Endothelial cell of umbilical vein (primary cell): ENCODE measurements around the gene DPP6. TPM values are rescaled to one million over a fixed set of nuclear protein-coding genes. Genes with fewer than 3 reads are reported as not detected.

Experiments used
- BruUV-seq: library from RNA; stranded (reverse); fragments of 400-500 nt; replicated peaks from 2 replicates; lab custom pipeline; 2021; lab: Mats Ljungman, UMichigan
- CTCF ChIA-PET: fragments of 300-600, 350-600 bp; sonication (Branson Sonifier 250); formaldehyde crosslinking; loops from one replicate; lab custom pipeline; 2021; ENCODE audit warnings: antibody characterized with exemption, inconsistent platforms; lab: Charles Lee
- POLR2A ChIA-PET: fragments of 300-600, 350-600 bp; sonication (Branson Sonifier 250); formaldehyde crosslinking; loops from one replicate; lab custom pipeline; 2021; ENCODE audit warnings: antibody characterized with exemption, inconsistent platforms; lab: Charles Lee
- DNase-seq: peaks from one replicate; pipeline ENCODE4 v3.0.0-alpha.2; 2011; ENCODE audit warnings: low read depth, low spot score
- FAIRE-seq: peaks from 2 replicates; lab custom pipeline; 2011; peaks lifted over from hg19 to GRCh38; lab: Jason Lieb, UNC
- H2AFZ ChIP-seq: 2 replicates; pipeline ENCODE4 v1.6.0; 2012; ENCODE audit warnings: low read depth, low read length, control low read depth, inconsistent platforms
- H3K27ac ChIP-seq: 2 replicates; pipeline ENCODE4 v1.5.1; 2011; ENCODE audit warnings: low read depth, mild to moderate bottlenecking, control low read depth, low read length, moderate library complexity; ENCODE audit not compliant: insufficient read depth
- H3K27me3 ChIP-seq, 2 experiments: 2 replicates each; pipeline versions ENCODE4 v1.6.0 to v1.6.1; 2011; ENCODE audit warnings: low read length in 2 of 2, mixed read lengths in 1 of 2; ENCODE audit not compliant: control insufficient read depth in 2 of 2, insufficient read depth in 2 of 2
- H3K36me3 ChIP-seq, 2 experiments: 2 replicates in 1 of 2; 3 replicates in 1 of 2; pipeline ENCODE4 v1.5.1; 2011; ENCODE audit warnings: low read length in 2 of 2, mild to moderate bottlenecking in 1 of 2, moderate library complexity in 1 of 2; ENCODE audit not compliant: control insufficient read depth in 2 of 2, insufficient read depth in 2 of 2; ENCODE audit errors: extremely low read depth in 1 of 2
- H3K4me1 ChIP-seq: 3 replicates; pipeline ENCODE4 v1.5.1; 2011; ENCODE audit warnings: mild to moderate bottlenecking, low read length; ENCODE audit not compliant: control insufficient read depth, insufficient read depth; ENCODE audit errors: extremely low read depth
- H3K4me2 ChIP-seq: 2 replicates; pipeline ENCODE4 v1.6.1; 2011; ENCODE audit warnings: low read length, control low read depth, mixed read lengths; ENCODE audit not compliant: insufficient read depth
- H3K4me3 ChIP-seq, 3 experiments: fragments of 200-600 bp in 1 of 3; sonication (generic), shearing (Covaris generic) in 1 of 3; replicated peaks in 1 of 3; 2 replicates each; pipeline ENCODE4 v1.5.1; 2011 to 2016; ENCODE audit warnings: control low read depth in 3 of 3, low read length in 3 of 3, mild to moderate bottlenecking in 2 of 3, inconsistent platforms in 1 of 3, low read depth in 1 of 3, moderate library complexity in 1 of 3; ENCODE audit not compliant: insufficient read depth in 1 of 3
- H3K79me2 ChIP-seq: 2 replicates; pipeline ENCODE4 v1.6.0; 2012; ENCODE audit warnings: low read length, inconsistent platforms; ENCODE audit not compliant: control insufficient read depth, insufficient read depth
- H3K9ac ChIP-seq: replicated peaks from 2 replicates; pipeline ENCODE3; 2011; ENCODE audit warnings: low read length, control low read depth; ENCODE audit not compliant: insufficient read depth; ENCODE audit errors: extremely low read depth
- H3K9me1 ChIP-seq: replicated peaks from 3 replicates; pipeline ENCODE4 v1.6.0; 2011; ENCODE audit warnings: mild to moderate bottlenecking, low read length; ENCODE audit not compliant: control insufficient read depth, insufficient read depth; ENCODE audit errors: extremely low read depth
- H3K9me3 ChIP-seq: replicated peaks from 2 replicates; pipeline ENCODE4 v1.5.1; 2012; ENCODE audit warnings: low read length, inconsistent platforms; ENCODE audit not compliant: control insufficient read depth, insufficient read depth
- H4K20me1 ChIP-seq: replicated peaks from 2 replicates; pipeline ENCODE3; 2011; ENCODE audit warnings: mild to moderate bottlenecking, low read length; ENCODE audit not compliant: control insufficient read depth, insufficient read depth; ENCODE audit errors: extremely low read depth
- EZH2 ChIP-seq: IDR thresholded peaks from 2 replicates; pipeline ENCODE4 v1.6.1; 2012; ENCODE audit warnings: borderline replicate concordance, low read depth, mild to moderate bottlenecking, moderate library complexity, low read length, inconsistent platforms; ENCODE audit not compliant: severe bottlenecking
- FOS ChIP-seq: IDR thresholded peaks from 2 replicates; pipeline ENCODE4 v1.6.1; 2011; ENCODE audit warnings: mild to moderate bottlenecking, low read length, moderate library complexity, borderline replicate concordance; ENCODE audit not compliant: insufficient read depth
- GATA2 ChIP-seq: IDR thresholded peaks from 2 replicates; pipeline ENCODE4 v1.7.0; 2011; ENCODE audit warnings: low read depth, mild to moderate bottlenecking, moderate library complexity, mixed read lengths, low read length; ENCODE audit not compliant: insufficient read length, insufficient read depth
- JUN ChIP-seq: IDR thresholded peaks from 2 replicates; pipeline ENCODE4 v1.6.1; 2011; ENCODE audit warnings: borderline replicate concordance, low read depth; ENCODE audit not compliant: insufficient read length, insufficient read depth
- MYC ChIP-seq: IDR thresholded peaks from one replicate; pipeline ENCODE4 v1.6.1; 2011; ENCODE audit warnings: mild to moderate bottlenecking, low read depth, low read length
- POLR2A ChIP-seq: IDR thresholded peaks from 2 replicates; pipeline ENCODE4 v1.6.1; 2012; ENCODE audit warnings: low read depth, mild to moderate bottlenecking, control low read depth, low read length
- POLR2AphosphoS5 ChIP-seq: IDR thresholded peaks from 2 replicates; pipeline ENCODE4 v1.6.1; 2012; ENCODE audit warnings: low read depth, mild to moderate bottlenecking, control low read depth, low read length, moderate library complexity; ENCODE audit not compliant: insufficient read depth
- dilution Hi-C: fragments of 300-500 bp; cut with MboI; formaldehyde crosslinking; loops from one replicate; pipeline ENCODE4 v1.15.0; 2019; ENCODE audit warnings: low sequenced_read_pairs; ENCODE audit not compliant: extremely low pct_ligation_motif_present
- intact Hi-C: fragments of 100-400 bp; cut with micrococcal nuclease; formaldehyde crosslinking; loops from one replicate; pipeline ENCODE4 v1.10.0; 2022
- polyA plus RNA-seq, 4 experiments: library from polyadenylated mRNA; depleted of rRNA in 3 of 4; stranded (reverse) in 3 of 4; unstranded in 1 of 4; fragments of >200 nt; gene quantifications; 2 replicates each; pipeline versions ENCODE4 v1.2.1 to v1.2.3, GENCODE V29; 2011 to 2012; ENCODE audit warnings: missing spikeins in 1 of 4
- total RNA-seq: library from RNA; stranded (reverse); gene quantifications from 2 replicates; pipeline ENCODE4 v1.2.3, GENCODE V29; 2021
- TF ChIP-seq, protein P1 (sequence below): IDR thresholded peaks from 2 replicates; pipeline ENCODE4 v1.6.1; 2011; ENCODE audit not compliant: insufficient read depth, insufficient read length
- TF ChIP-seq, protein P2 (sequence below), 2 donors: IDR thresholded peaks; 1 replicate in 1 of 2; 2 replicates in 1 of 2; pipeline ENCODE4 v1.5.1; 2011; ENCODE audit warnings: low read length in 2 of 2, mild to moderate bottlenecking in 2 of 2, moderate library complexity in 2 of 2, control low read depth in 1 of 2, inconsistent platforms in 1 of 2, low read depth in 1 of 2; ENCODE audit not compliant: insufficient read depth in 1 of 2; ENCODE audit errors: extremely low read depth in 1 of 2

The DPP6 gene
- total and polyA plus RNA-seq, 2 donors (not counting 3 experiments of a cell fraction or from before 2014, with no cell fraction given), result not detected

DNA sequence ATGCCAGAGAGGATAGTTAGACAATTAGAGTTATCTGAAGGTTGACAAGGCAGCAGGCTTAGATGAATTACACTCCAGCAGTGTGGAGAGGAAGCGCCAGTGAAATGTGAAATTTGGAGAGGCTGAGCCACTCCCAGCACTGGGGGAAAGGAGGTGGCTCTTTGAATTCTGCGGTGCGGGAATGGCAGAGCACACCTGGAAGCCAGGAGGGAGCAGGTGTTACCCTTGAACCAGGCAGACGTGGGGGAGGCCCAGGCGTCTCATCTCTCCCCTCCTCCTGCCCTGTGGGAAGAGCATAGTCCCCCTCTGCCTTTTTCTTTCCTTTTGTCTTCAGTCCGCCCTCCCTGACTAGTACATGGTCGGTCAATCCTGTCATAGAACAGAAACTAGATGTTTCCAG lies 203.1 kb downstream of the DPP6 start:
- no peaks in the 10 kb centered on the region for H3K9me1 ChIP-seq
- no peak overlapping the region for H3K4me2 ChIP-seq
- H3K36me3 ChIP-seq, result no peaks in the 10 kb centered on the region
- H3K4me1 ChIP-seq, result no peaks in the 10 kb centered on the region
- H4K20me1 ChIP-seq, result no peaks in the 10 kb centered on the region
- no TSS peak for BruUV-seq
- ChIA-PET CTCF (no interaction called here), POLR2A (no interaction called here)
- H2AFZ ChIP-seq, result no peak overlapping the region
- peaks cover 2% of the 10 kb centered on the region for H3K9me3 ChIP-seq
- intact Hi-C loops, result no loop called here
- dilution Hi-C loops, result no loop called here
- no peak for FAIRE-seq
- H3K27me3 ChIP-seq, result no peaks in the 10 kb centered on the region
- TF ChIP-seq MYC (no peak), EZH2 (no peak), JUN (no peak), GATA2 (no peak), POLR2AphosphoS5 (no peak), FOS (no peak), POLR2A (no peak)
- TF ChIP-seq, protein P1, sequence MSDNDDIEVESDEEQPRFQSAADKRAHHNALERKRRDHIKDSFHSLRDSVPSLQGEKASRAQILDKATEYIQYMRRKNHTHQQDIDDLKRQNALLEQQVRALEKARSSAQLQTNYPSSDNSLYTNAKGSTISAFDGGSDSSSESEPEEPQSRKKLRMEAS, result no peak
- TF ChIP-seq, protein P2, sequence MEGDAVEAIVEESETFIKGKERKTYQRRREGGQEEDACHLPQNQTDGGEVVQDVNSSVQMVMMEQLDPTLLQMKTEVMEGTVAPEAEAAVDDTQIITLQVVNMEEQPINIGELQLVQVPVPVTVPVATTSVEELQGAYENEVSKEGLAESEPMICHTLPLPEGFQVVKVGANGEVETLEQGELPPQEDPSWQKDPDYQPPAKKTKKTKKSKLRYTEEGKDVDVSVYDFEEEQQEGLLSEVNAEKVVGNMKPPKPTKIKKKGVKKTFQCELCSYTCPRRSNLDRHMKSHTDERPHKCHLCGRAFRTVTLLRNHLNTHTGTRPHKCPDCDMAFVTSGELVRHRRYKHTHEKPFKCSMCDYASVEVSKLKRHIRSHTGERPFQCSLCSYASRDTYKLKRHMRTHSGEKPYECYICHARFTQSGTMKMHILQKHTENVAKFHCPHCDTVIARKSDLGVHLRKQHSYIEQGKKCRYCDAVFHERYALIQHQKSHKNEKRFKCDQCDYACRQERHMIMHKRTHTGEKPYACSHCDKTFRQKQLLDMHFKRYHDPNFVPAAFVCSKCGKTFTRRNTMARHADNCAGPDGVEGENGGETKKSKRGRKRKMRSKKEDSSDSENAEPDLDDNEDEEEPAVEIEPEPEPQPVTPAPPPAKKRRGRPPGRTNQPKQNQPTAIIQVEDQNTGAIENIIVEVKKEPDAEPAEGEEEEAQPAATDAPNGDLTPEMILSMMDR (IDR thresholded peaks at IDR 0.05; ENCODE audit: extremely low read depth in 1 of 2, insufficient read depth in 1 of 2, low read depth in 1 of 2, low read length in 2 of 2), result no peak
- H3K4me3 ChIP-seq, result no peak overlapping the region
- no peak overlapping the region for H3K27ac ChIP-seq
- no peak for DNase-seq
- H3K79me2 ChIP-seq, result no peaks in the 10 kb centered on the region
- no peak overlapping the region for H3K9ac ChIP-seq
